ENCODE results near the gene GHITM. TPM values are rescaled to one million over a fixed set of nuclear protein-coding genes. Genes with fewer than 3 reads are reported as not detected.
A peak's percentile ranks its signal among the peaks of the same experiment; 100 is the strongest.
"Not testable (repeated sequence)": the region's sequence is repeated elsewhere in the genome, so short reads cannot be mapped to it uniquely, and the experiment has no call there.

Gene GHITM, protein sequence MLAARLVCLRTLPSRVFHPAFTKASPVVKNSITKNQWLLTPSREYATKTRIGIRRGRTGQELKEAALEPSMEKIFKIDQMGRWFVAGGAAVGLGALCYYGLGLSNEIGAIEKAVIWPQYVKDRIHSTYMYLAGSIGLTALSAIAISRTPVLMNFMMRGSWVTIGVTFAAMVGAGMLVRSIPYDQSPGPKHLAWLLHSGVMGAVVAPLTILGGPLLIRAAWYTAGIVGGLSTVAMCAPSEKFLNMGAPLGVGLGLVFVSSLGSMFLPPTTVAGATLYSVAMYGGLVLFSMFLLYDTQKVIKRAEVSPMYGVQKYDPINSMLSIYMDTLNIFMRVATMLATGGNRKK
- 100 to 1,000 TPM; 169 to 227 TPM for total RNA-seq

GRCh38 chr10:84139126-84140035, at the start of gene GHITM:
TSS of gene GHITM (plus strand) at chr10:84139509. CDS start at chr10:84141501, 1,992 bp downstream.
- ATAC-seq, result peak; percentile 94
- peaks cover 16 to 20% of the 10 kb centered on the region in 2 donors for H3K36me3 Mint-ChIP-seq

DNA sequence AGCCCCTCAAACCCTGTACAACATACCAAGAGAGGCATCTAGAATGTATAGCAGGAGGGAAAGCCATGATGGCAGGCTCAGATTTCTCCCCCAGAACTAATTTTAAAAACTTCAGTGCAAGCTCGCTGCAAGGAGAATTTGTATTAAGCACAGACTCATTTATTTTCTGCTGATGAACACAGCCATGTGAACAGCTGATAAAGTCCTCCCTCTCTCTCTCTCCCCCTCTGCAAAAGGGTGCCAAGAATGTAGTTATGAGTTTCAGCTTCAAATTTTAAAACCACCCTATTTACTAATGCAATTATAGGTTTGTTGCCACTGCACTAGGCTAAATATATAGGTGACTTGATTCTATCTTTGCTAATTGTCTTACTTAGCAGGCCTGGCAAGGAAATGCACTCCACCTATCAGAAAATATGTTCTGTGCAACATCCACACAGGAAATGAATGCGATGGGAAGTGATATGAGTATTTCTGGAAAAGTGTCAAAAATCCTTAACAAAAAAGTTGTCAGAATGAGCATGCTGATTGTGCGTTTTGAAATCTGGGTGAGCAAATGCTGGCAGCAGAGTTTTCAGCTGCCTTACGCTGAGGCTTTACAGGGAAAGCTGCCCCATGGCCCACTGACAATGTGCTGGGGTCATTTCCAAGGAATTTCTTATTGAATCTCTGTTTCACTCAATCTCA, 43.4 kb upstream of the GHITM start:
- ATAC-seq (no peak), DNase-seq (ENCODE audit: low spot score in 2 of 2) (no peak)

More at GRCh38 chr10:84139126-84140035, at the start of gene GHITM:
- peak within 1 kb of the TSS; percentile 95 to 98 for H3K27ac Mint-ChIP-seq
- no peaks in the 10 kb centered on the region for H3K9me3 Mint-ChIP-seq
- DNase-seq (ENCODE audit: low spot score in 2 of 2), result peak; percentile 99

DNA sequence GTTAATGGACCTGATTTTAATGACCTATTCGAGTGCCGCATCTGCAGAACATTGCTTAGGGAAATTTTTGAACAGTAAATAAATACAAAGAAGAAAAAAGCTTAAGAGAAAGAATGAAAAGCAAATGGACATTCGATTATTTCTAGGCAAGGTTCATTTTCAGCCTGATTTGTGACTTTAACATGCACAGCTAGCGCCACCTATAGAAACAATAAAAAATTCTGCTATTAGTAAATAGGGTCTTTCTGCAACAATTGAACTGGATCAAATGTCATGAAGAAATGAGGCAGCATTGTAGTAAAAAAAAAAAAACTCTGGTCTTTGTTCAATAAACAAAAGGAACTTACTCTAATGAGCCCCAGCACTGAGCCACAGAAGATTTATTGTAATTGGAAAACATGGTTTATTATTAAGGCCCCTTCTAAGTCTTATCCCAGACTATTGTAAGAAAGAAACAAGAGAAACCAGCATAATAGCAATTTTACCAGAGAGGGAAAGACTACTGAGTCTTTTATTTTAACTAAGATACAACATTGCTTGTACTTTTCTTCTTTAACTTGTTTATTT, 41.4 kb upstream of the GHITM start:
- ATAC-seq (no peak), DNase-seq (ENCODE audit: low spot score in 2 of 2) (no peak)
- H3K27ac Mint-ChIP-seq, result no peak overlapping the region
- no peaks in the 10 kb centered on the region for H3K36me3 Mint-ChIP-seq
- H3K9me3 Mint-ChIP-seq, result no peaks in the 10 kb centered on the region

More for the DNA sequence above, 43.4 kb upstream of the GHITM start:
- no peaks in the 10 kb centered on the region for H3K9me3 Mint-ChIP-seq
- no peaks in the 10 kb centered on the region for H3K36me3 Mint-ChIP-seq
- H3K27ac Mint-ChIP-seq, result no peak overlapping the region

- ATAC-seq (no peak), DNase-seq (ENCODE audit: low spot score in 2 of 2) (no peak)
- Mint-ChIP-seq H3K36me3 (no peaks in the 10 kb centered on the region), H3K9me3 (no peaks in the 10 kb centered on the region), H3K27ac (no peak overlapping the region)
Observed at GRCh38 chr10:84098667-84099066, 40.6 kb upstream of the GHITM start.

DNA sequence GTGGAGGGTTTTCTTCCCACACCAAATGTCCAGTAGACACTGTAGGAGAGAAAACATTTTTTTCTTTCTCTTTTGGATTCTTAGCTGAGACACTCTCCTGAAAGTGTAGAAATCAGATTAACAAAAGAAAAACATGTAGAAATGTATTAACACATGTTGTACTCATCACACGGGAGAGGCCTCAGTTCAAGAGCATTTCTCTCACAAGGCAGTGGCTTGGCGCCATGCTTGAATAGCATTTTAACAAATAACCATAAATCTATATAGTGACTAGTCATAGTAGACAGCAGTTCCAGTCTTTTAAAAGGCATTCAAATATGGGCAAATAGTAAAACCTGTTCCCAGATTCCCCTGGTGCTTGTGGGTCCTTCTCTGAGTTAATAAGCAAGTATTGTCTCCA, 38.3 kb upstream of the GHITM start:
- DNase-seq (ENCODE audit: low spot score in 2 of 2), result no peak
- no peak for ATAC-seq
- Mint-ChIP-seq H3K9me3 (no peaks in the 10 kb centered on the region), H3K27ac (no peak overlapping the region), H3K36me3 (no peaks in the 10 kb centered on the region)

GRCh38 chr10:84108797-84109196, 30.5 kb upstream of the GHITM start:
- no peaks in the 10 kb centered on the region for H3K9me3 Mint-ChIP-seq

DNA sequence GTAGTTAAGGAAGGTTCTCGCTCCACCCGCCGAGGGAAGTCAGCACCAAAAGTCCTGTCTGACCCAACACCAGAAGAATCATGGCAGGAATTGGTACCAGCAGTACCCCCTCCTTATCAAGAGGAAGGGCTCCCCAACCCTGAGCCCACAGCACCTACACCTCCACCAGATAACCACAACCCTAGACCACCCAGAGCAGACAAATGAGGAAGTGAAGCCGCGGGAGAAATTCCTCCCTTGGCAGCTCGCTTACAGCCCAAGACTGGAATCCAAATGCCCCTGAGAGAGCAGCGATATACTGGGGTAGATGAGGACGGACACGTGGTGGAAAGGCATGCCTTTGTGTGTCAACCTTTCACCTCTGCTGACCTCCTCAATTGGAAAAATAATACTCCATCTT, 29.5 kb upstream of the GHITM start:
- DNase-seq (ENCODE audit: low spot score in 2 of 2); ATAC-seq; H3K27ac Mint-ChIP-seq; H3K36me3 Mint-ChIP-seq; H3K9me3 Mint-ChIP-seq: not testable (repeated sequence)

More at GRCh38 chr10:84108797-84109196, 30.5 kb upstream of the GHITM start:
- ATAC-seq (no peak), DNase-seq (ENCODE audit: low spot score in 2 of 2) (no peak)
- Mint-ChIP-seq H3K36me3 (no peaks in the 10 kb centered on the region), H3K27ac (no peak overlapping the region)

GRCh38 chr10:84113468-84113867, 25.8 kb upstream of the GHITM start:
- not testable (repeated sequence) for DNase-seq (ENCODE audit: low spot score in 2 of 2); H3K9me3 Mint-ChIP-seq; H3K36me3 Mint-ChIP-seq; ATAC-seq; H3K27ac Mint-ChIP-seq

GRCh38 chr10:84114088-84114667, 25.1 kb upstream of the GHITM start:
- no peak overlapping the region for H3K27ac Mint-ChIP-seq
- DNase-seq (ENCODE audit: low spot score in 2 of 2) (no peak), ATAC-seq (no peak)
- H3K9me3 Mint-ChIP-seq, result no peaks in the 10 kb centered on the region
- no peaks in the 10 kb centered on the region for H3K36me3 Mint-ChIP-seq

GRCh38 chr10:84117204-84117603, 22.1 kb upstream of the GHITM start:
- not testable (repeated sequence) for H3K9me3 Mint-ChIP-seq; DNase-seq (ENCODE audit: low spot score in 2 of 2); H3K27ac Mint-ChIP-seq; ATAC-seq; H3K36me3 Mint-ChIP-seq

GRCh38 chr10:84117686-84118394, 21.5 kb upstream of the GHITM start:
- no peak for ATAC-seq
- no peaks in the 10 kb centered on the region for H3K9me3 Mint-ChIP-seq

GRCh38 chr10:84118395-84119006, 20.8 kb upstream of the GHITM start:
- ATAC-seq (no peak), DNase-seq (ENCODE audit: low spot score in 2 of 2) (no peak)
- no peak overlapping the region for H3K27ac Mint-ChIP-seq
- H3K9me3 Mint-ChIP-seq, result no peaks in the 10 kb centered on the region
- no peaks in the 10 kb centered on the region for H3K36me3 Mint-ChIP-seq

More at GRCh38 chr10:84117686-84118394, 21.5 kb upstream of the GHITM start:
- no peak for DNase-seq (ENCODE audit: low spot score in 2 of 2)
- Mint-ChIP-seq H3K27ac (no peak overlapping the region), H3K36me3 (no peaks in the 10 kb centered on the region)

DNA sequence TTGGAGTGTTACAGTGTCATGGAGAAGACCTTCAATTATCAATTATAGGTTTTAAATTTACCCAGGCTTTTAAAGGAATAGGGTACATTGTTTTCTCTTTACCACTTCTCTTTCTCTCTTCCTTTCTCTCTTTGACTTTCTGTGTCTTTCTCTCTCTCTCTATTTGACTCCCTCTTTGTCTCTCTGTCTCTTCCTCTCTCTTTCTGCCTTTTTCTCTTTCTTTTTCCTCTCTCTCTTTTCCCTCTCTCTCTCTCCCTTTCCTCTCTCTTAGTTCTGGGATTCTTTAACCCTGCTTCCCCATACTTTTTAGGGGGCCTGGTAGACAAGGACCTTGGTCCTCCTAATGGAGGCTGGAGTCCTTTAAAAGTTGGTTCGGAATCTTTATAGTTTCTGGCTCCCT, 15.9 kb upstream of the GHITM start:
- DNase-seq (ENCODE audit: low spot score in 2 of 2) (no peak), ATAC-seq (no peak)
- Mint-ChIP-seq H3K36me3 (peaks cover 11 to 24% of the 10 kb centered on the region in 2 donors), H3K9me3 (peaks cover 11 to 15% of the 10 kb centered on the region in 2 donors), H3K27ac (no peak overlapping the region)

DNA sequence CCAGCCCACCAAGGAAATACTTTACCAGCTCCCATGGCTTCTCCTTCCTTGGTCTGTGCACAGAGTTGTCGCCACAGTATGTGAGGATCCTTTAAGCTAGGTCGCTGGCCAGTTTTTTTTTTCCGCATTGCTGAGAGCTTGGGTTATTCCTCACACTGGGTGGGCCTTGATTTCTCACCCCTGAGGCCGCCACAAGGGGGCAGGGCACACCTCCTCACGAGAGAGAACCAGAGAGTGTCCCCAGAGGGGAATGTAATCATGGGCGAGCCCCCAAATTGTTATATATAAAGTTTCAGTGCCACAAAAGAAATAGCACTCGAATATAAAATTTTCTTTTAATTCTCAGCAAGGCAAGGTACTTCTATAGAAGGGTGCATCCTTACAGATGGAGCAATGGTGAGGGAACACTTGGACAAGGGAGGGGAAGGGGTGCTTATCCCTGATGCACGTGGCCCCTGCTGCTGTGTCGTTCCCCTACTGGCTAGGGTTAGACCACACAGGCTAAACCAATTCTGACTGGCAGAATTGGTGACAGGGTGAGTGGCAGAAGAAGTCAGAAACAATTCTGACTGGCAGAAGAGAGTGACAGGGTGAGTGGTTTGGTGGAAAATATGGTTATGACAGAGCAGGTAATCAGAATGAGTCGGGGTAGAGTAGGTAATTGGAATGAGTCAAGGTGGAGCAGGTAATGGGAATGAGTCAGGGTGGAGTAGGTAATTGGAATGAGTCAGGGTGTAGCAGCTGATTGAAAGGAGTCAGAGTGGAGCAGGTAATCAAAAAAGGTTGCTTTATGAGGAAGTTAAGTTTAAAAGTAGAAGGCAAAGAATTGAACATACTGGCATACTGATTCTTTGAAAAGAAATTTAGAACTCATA, 13.2 kb upstream of the GHITM start:
- not testable (repeated sequence) for H3K27ac Mint-ChIP-seq; DNase-seq (ENCODE audit: low spot score in 2 of 2)
- peak; percentile 71 to 74 for ATAC-seq
- H3K36me3 Mint-ChIP-seq, result peaks cover 11 to 34% of the 10 kb centered on the region in 2 donors
- peaks cover 17% of the 10 kb centered on the region in 2 donors for H3K9me3 Mint-ChIP-seq
